SU-DHL-6 (cell line): Measurements from ENCODE around the gene DNM2.

Experiments
- H2AFZ ChIP-seq: fragments of 200-600 bp; sonication (generic); 2 replicates; pipeline ENCODE4 v1.6.1; 2014; ENCODE audit warnings: low read depth, mild to moderate bottlenecking, moderate library complexity, mixed read lengths, antibody characterized with exemption, low read length; ENCODE audit not compliant: severe bottlenecking
- H3F3A ChIP-seq: fragments of 200-600 bp; shearing (Covaris generic); 2 replicates; pipeline ENCODE4 v1.6.0; 2016; ENCODE audit warnings: antibody characterized with exemption, mild to moderate bottlenecking; ENCODE audit not compliant: insufficient read depth
- H3K27ac ChIP-seq: fragments of 200-600 bp; sonication (generic); 2 replicates; pipeline ENCODE4 v1.5.1; 2016; ENCODE audit warnings: low read depth, mild to moderate bottlenecking, low read length, moderate library complexity, mixed read lengths
- H3K27me3 ChIP-seq: fragments of 200-600 bp; sonication (generic), shearing (Covaris generic); 2 replicates; pipeline ENCODE4 v1.6.0; 2014; ENCODE audit warnings: mild to moderate bottlenecking, low read length
- H3K36me3 ChIP-seq: fragments of 200-600 bp; sonication (generic); 2 replicates; pipeline ENCODE4 v1.6.1; 2014; ENCODE audit warnings: mild to moderate bottlenecking, low read length, mixed read lengths
- H3K4me2 ChIP-seq: fragments of 300-600, 200-600 bp; shearing (Covaris generic), sonication (generic); 2 replicates; pipeline ENCODE4 v1.6.0; 2014; ENCODE audit warnings: low read length, low read depth, mild to moderate bottlenecking; ENCODE audit not compliant: poor library complexity, severe bottlenecking
- H3K4me3 ChIP-seq: fragments of 200-600 bp; sonication (generic); 2 replicates; pipeline ENCODE4 v1.5.1; 2014; ENCODE audit warnings: antibody characterized with exemption, low read length, mild to moderate bottlenecking, mixed read lengths; ENCODE audit not compliant: insufficient read depth, poor library complexity, severe bottlenecking
- H3K79me2 ChIP-seq: fragments of 200-600 bp; sonication (generic); 2 replicates; pipeline ENCODE4 v1.6.1; 2014; ENCODE audit warnings: mild to moderate bottlenecking, low read length, moderate library complexity; ENCODE audit not compliant: insufficient read depth
- H3K9ac ChIP-seq: fragments of 200-600 bp; sonication (generic); 2 replicates; pipeline ENCODE4 v1.7.0; 2014; ENCODE audit warnings: mild to moderate bottlenecking, low read length
- H3K9me2 ChIP-seq: fragments of 200-600 bp; sonication (generic); replicated peaks from 2 replicates; pipeline ENCODE4 v1.6.1; 2014; ENCODE audit warnings: low read length; ENCODE audit not compliant: insufficient read depth
- H3K9me3 ChIP-seq: fragments of 200-600 bp; sonication (generic); 2 replicates; pipeline ENCODE4 v1.6.1; 2014; ENCODE audit warnings: low read length, mixed read lengths; ENCODE audit not compliant: insufficient read depth
- H4K20me1 ChIP-seq: fragments of 200-600 bp; sonication (generic); 2 replicates; pipeline ENCODE4 v1.6.1; 2014; ENCODE audit warnings: low read depth, mild to moderate bottlenecking, antibody characterized with exemption, low read length, moderate library complexity, mixed read lengths
- EZH2phosphoT487 ChIP-seq: fragments of 200-600 bp; sonication (generic), shearing (Covaris generic); conservative IDR thresholded peaks from 2 replicates; pipeline ENCODE4 v1.6.1; 2018; ENCODE audit warnings: mild to moderate bottlenecking, antibody characterized with exemption, low read length, moderate library complexity, mixed read lengths
- TF ChIP-seq, protein P1 (sequence below): fragments of 200-600 bp; sonication (generic); IDR thresholded peaks from one replicate; pipeline ENCODE4 v1.5.1; 2017; ENCODE audit warnings: antibody characterized with exemption, mild to moderate bottlenecking, low read length, moderate library complexity; ENCODE audit not compliant: insufficient read depth, poor library complexity, severe bottlenecking

Gene DNM2

DNA sequence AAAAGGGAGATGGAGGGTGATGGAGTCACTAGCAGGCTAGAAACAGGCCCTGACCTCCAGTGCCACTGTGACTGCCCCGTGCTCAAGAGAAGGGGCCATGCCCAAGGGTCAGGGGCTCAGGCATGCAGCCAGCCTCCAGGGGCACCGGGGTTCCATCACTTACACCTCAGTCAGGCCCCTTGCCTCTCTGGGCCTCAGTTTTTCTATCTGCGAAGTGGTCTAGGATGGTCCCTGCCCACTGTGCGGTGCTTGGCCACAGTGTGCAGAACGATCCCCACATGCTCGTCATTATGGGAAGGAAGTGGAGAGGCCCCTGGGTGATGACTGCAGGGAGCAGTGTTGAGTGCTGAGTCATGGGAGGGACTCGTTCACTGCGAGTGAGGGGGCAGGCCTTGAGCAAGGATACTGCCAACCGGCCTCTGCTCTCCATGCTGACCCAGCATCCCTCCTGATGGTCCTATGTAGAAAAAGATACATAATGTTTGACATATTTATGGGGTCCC lies 95.1 kb downstream of the DNM2 start:
- Histone ChIP-seq H4K20me1 (no peaks in the 10 kb centered on the region), H3K79me2 (no peaks in the 10 kb centered on the region), H3K4me3 (no peak overlapping the region), H3K9me2 (no peaks in the 10 kb centered on the region), H3K4me2 (no peak overlapping the region), H2AFZ (no peak overlapping the region), H3K27ac (no peak overlapping the region), H3F3A (no peaks in the 10 kb centered on the region), H3K36me3 (no peaks in the 10 kb centered on the region), H3K9me3 (no peaks in the 10 kb centered on the region), H3K9ac (no peak overlapping the region), H3K27me3 (no peaks in the 10 kb centered on the region)
- no peak for TF ChIP-seq EZH2phosphoT487
- TF ChIP-seq, protein P1, sequence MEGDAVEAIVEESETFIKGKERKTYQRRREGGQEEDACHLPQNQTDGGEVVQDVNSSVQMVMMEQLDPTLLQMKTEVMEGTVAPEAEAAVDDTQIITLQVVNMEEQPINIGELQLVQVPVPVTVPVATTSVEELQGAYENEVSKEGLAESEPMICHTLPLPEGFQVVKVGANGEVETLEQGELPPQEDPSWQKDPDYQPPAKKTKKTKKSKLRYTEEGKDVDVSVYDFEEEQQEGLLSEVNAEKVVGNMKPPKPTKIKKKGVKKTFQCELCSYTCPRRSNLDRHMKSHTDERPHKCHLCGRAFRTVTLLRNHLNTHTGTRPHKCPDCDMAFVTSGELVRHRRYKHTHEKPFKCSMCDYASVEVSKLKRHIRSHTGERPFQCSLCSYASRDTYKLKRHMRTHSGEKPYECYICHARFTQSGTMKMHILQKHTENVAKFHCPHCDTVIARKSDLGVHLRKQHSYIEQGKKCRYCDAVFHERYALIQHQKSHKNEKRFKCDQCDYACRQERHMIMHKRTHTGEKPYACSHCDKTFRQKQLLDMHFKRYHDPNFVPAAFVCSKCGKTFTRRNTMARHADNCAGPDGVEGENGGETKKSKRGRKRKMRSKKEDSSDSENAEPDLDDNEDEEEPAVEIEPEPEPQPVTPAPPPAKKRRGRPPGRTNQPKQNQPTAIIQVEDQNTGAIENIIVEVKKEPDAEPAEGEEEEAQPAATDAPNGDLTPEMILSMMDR = no peak

DNA sequence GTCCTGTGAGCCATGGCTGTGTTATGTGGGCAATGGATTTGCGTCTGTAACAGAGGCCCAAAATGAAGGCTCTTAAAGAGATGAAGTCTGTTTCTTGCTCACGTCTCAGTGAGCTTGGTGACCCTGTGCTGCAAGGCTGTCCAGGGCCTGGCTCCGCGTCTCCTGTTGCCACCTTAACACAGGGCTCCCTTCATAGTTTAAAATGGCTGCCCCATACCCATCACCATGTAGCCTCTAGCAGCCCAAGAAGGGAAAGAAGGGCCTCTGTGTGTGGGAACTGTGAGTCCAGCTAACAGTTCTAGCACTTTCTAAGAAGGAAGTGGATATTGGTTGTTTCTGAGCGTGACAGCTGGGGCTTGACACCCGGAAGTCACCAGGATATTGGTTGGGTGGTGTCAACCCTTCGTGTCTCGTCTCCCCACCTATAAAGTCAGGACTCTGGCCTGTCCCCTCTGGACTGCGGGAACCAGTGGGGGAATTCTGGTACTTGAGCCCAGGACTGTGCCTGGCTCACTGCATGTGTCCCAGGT lies 97.2 kb downstream of the DNM2 start:
- no peak overlapping the region for H3K4me2 ChIP-seq
- H2AFZ ChIP-seq = no peak overlapping the region
- TF ChIP-seq, protein P1 = no peak
- TF ChIP-seq EZH2phosphoT487 = no peak
- no peak overlapping the region for H3K9ac ChIP-seq
- no peaks in the 10 kb centered on the region for H3K9me3 ChIP-seq
- H3K27ac ChIP-seq = no peak overlapping the region
- no peak overlapping the region for H3K4me3 ChIP-seq
- no peaks in the 10 kb centered on the region for H3K79me2 ChIP-seq
- H3K36me3 ChIP-seq = no peaks in the 10 kb centered on the region
- no peaks in the 10 kb centered on the region for H4K20me1 ChIP-seq
- no peaks in the 10 kb centered on the region for H3F3A ChIP-seq
- no peaks in the 10 kb centered on the region for H3K27me3 ChIP-seq
- H3K9me2 ChIP-seq = no peaks in the 10 kb centered on the region

DNA sequence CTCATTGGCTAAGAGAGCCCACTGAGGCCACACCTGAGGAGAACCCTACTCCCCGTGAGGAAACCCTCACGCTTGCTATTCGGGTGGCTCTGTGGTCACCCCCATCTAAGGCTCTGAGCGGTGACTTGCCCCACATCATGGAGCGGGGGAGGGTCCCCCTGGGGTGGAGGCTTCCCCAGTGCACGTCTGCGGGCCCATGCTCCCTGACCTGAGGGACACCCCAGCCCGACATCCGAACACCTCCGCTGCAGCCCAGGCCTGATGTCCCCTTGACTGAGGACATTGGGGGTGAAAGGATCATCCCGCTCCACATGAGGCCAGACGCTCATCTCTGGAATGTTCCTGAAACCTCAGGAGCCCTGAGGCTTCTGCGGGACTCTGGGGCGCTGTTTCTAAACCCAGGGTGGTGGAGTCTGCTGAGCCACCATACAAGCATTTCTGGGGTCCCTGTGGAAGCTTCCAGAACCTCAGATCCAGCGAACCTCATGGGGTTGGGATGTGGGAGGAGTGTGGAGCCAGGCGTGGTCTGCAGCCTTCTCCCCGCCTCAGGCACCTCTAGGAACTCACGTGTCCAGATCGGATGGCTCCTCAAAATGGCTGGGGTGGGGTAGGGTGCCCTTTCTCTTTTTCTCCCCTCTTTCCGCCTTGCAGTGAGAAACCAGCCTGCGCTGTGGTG lies 98.2 kb downstream of the DNM2 start:
- H3K79me2 ChIP-seq = no peaks in the 10 kb centered on the region
- no peaks in the 10 kb centered on the region for H3K27me3 ChIP-seq
- no peak overlapping the region for H3K9ac ChIP-seq
- TF ChIP-seq, protein P1 = no peak
- TF ChIP-seq EZH2phosphoT487 = no peak
- H3K9me3 ChIP-seq = no peaks in the 10 kb centered on the region
- no peak overlapping the region for H3K27ac ChIP-seq
- no peak overlapping the region for H2AFZ ChIP-seq
- no peaks in the 10 kb centered on the region for H3F3A ChIP-seq
- H3K4me3 ChIP-seq = no peak overlapping the region
- H3K4me2 ChIP-seq = no peak overlapping the region
- H3K36me3 ChIP-seq = no peaks in the 10 kb centered on the region
- H3K9me2 ChIP-seq = no peaks in the 10 kb centered on the region
- no peaks in the 10 kb centered on the region for H4K20me1 ChIP-seq
